ENCODE data around the gene PDE4B. TPM values are rescaled to one million over a fixed set of nuclear protein-coding genes. Genes with fewer than 3 reads are reported as not detected.
"Not testable (repeated sequence)": the region's sequence is repeated elsewhere in the genome, so short reads cannot be mapped to it uniquely, and the experiment has no call there.

Gene PDE4B
- polyA plus RNA-seq, 3 donors: 6.7 to 8.4 (median 6.8) TPM

GRCh38 chr1:66134004-66134403 is 341.3 kb downstream of the PDE4B start:
- DNase-seq: no peak

GRCh38 chr1:66135161-66135560 is 342.5 kb downstream of the PDE4B start:
- no peak for DNase-seq

GRCh38 chr1:66136423-66136822 is 343.7 kb downstream of the PDE4B start:
- not testable (repeated sequence) for DNase-seq

- DNase-seq: no peak
Observed at GRCh38 chr1:66137235-66137634, 344.5 kb downstream of the PDE4B start.

GRCh38 chr1:66138613-66139012 is 345.9 kb downstream of the PDE4B start:
- DNase-seq: no peak

- DNase-seq: no peak
Observed at GRCh38 chr1:66140072-66140471, 347.4 kb downstream of the PDE4B start.

- no peak for DNase-seq
Observed at GRCh38 chr1:66143651-66144050, 351.0 kb downstream of the PDE4B start.

GRCh38 chr1:66147226-66147835 is 354.6 kb downstream of the PDE4B start:
- DNase-seq: no peak

GRCh38 chr1:66152034-66152433 is 359.3 kb downstream of the PDE4B start:
- DNase-seq: no peak

- no peak for DNase-seq
Observed at GRCh38 chr1:66154394-66154793, 361.7 kb downstream of the PDE4B start.

GRCh38 chr1:66156144-66156543 is 363.4 kb downstream of the PDE4B start:
- no peak for DNase-seq

GRCh38 chr1:66159800-66160199 is 367.1 kb downstream of the PDE4B start:
- DNase-seq: no peak

- DNase-seq: no peak
Observed at GRCh38 chr1:66160719-66161118, 368.0 kb downstream of the PDE4B start.

- no peak for DNase-seq
Observed at GRCh38 chr1:66166753-66167152, 374.1 kb downstream of the PDE4B start.

- no peak for DNase-seq
Observed at GRCh38 chr1:66167267-66167666, 374.6 kb downstream of the PDE4B start.

- DNase-seq: no peak
Observed at GRCh38 chr1:66168467-66168887, 375.8 kb downstream of the PDE4B start.

GRCh38 chr1:66168948-66169671 is 376.4 kb downstream of the PDE4B start:
- DNase-seq: no peak

GRCh38 chr1:66172272-66172671 is 379.6 kb downstream of the PDE4B start:
- no peak for DNase-seq

- DNase-seq: no peak
Observed at GRCh38 chr1:66175098-66175497, 382.4 kb downstream of the PDE4B start.

GRCh38 chr1:66175581-66175980 is 382.9 kb downstream of the PDE4B start:
- no peak for DNase-seq

GRCh38 chr1:66176012-66176715 is 383.5 kb downstream of the PDE4B start:
- no peak for DNase-seq

GRCh38 chr1:66176832-66177231 is 384.1 kb downstream of the PDE4B start:
- DNase-seq: no peak

- no peak for DNase-seq
Observed at GRCh38 chr1:66177510-66177909, 384.8 kb downstream of the PDE4B start.

Data from renal pelvis (tissue), 4 donors.